Mucosa of rectum (tissue), 2 donors: ENCODE results near the gene SORL1.
"Not testable (repeated sequence)": the region's sequence is repeated elsewhere in the genome, so short reads cannot be mapped to it uniquely, and the experiment has no call there.

Experiments used
- H3K27ac ChIP-seq, 2 donors: one replicate each; pipeline ENCODE4 v1.7.0; 2013; ENCODE audit warnings: inconsistent platforms in 2 of 2, low read depth in 2 of 2, low read length in 2 of 2
- H3K27me3 ChIP-seq, 2 donors: one replicate each; pipeline ENCODE4 v1.7.0; 2013; ENCODE audit warnings: low read length in 2 of 2; ENCODE audit not compliant: control insufficient read depth in 2 of 2, insufficient read depth in 2 of 2
- H3K36me3 ChIP-seq, 2 donors: one replicate each; pipeline ENCODE4 v1.7.0; 2013; ENCODE audit warnings: low read length in 2 of 2; ENCODE audit not compliant: control insufficient read depth in 2 of 2, insufficient read depth in 2 of 2
- H3K4me1 ChIP-seq, 2 donors: one replicate each; pipeline ENCODE4 v1.7.0; 2013; ENCODE audit warnings: low read length in 2 of 2, mild to moderate bottlenecking in 1 of 2; ENCODE audit not compliant: control insufficient read depth in 2 of 2, insufficient read depth in 2 of 2
- H3K4me3 ChIP-seq, 2 donors: one replicate each; pipeline ENCODE4 v1.7.0; 2013; ENCODE audit warnings: low read length in 2 of 2
- H3K9ac ChIP-seq, 2 donors: one replicate each; pipeline ENCODE4 v1.7.0; 2013; ENCODE audit warnings: low read length in 2 of 2, low read depth in 1 of 2, mild to moderate bottlenecking in 1 of 2
- H3K9me3 ChIP-seq, 2 donors: one replicate each; pipeline ENCODE4 v1.7.0; 2013; ENCODE audit warnings: low read length in 2 of 2; ENCODE audit not compliant: control insufficient read depth in 2 of 2
- donor health status: healthy.
- donor health status: Normal muscosa, but diverticular disease.

SORL1 gene

GRCh38 chr11:121451986-121452608 lies at the start of gene SORL1:
Gene SORL1 (plus strand): TSS chr11:121452314. CDS start chr11:121452332, 18 bp downstream.
- no peaks in the 10 kb centered on the region for H3K27me3 ChIP-seq
- peak within 1 kb of the TSS; percentile 83 to 89 for H3K4me3 ChIP-seq
- peaks cover 21 to 23% of the 10 kb centered on the region in 2 donors for H3K4me1 ChIP-seq
- peak within 1 kb of the TSS; percentile 74 to 80 for H3K9ac ChIP-seq
- H3K9me3 ChIP-seq: no peaks in the 10 kb centered on the region
- H3K27ac ChIP-seq: peak within 1 kb of the TSS; percentile 86 to 93
- peaks cover 0 to 2% of the 10 kb centered on the region in 2 donors for H3K36me3 ChIP-seq

- no peaks in the 10 kb centered on the region for H3K9me3 ChIP-seq
- H3K9ac ChIP-seq: no peak overlapping the region
- H3K27ac ChIP-seq: no peak overlapping the region
- H3K4me3 ChIP-seq: no peak overlapping the region
- H3K27me3 ChIP-seq: no peaks in the 10 kb centered on the region
- H3K36me3 ChIP-seq: no peaks in the 10 kb centered on the region
- H3K4me1 ChIP-seq: no peaks in the 10 kb centered on the region
These were observed 46.5 kb upstream of the SORL1 start for GRCh38 chr11:121405646-121406045.

- no peaks in the 10 kb centered on the region for H3K36me3 ChIP-seq
- H3K27ac ChIP-seq: no peak overlapping the region
- H3K4me3 ChIP-seq: no peak overlapping the region
- H3K27me3 ChIP-seq: no peaks in the 10 kb centered on the region
- H3K9ac ChIP-seq: no peak overlapping the region
- H3K9me3 ChIP-seq: no peaks in the 10 kb centered on the region
- no peaks in the 10 kb centered on the region for H3K4me1 ChIP-seq
These were observed 45.8 kb upstream of the SORL1 start for GRCh38 chr11:121406291-121406690.

GRCh38 chr11:121408830-121409229 lies 43.3 kb upstream of the SORL1 start:
- H3K4me1 ChIP-seq: no peaks in the 10 kb centered on the region
- H3K36me3 ChIP-seq: no peaks in the 10 kb centered on the region
- no peak overlapping the region for H3K27ac ChIP-seq
- H3K4me3 ChIP-seq: no peak overlapping the region
- H3K27me3 ChIP-seq: no peaks in the 10 kb centered on the region
- H3K9ac ChIP-seq: no peak overlapping the region
- no peaks in the 10 kb centered on the region for H3K9me3 ChIP-seq

- not testable (repeated sequence) for H3K27ac ChIP-seq, H3K36me3 ChIP-seq, H3K27me3 ChIP-seq, H3K9me3 ChIP-seq, H3K9ac ChIP-seq, H3K4me3 ChIP-seq, H3K4me1 ChIP-seq
These were observed 42.1 kb upstream of the SORL1 start for GRCh38 chr11:121410041-121410440.

- H3K4me3 ChIP-seq, H3K9ac ChIP-seq, H3K9me3 ChIP-seq, H3K36me3 ChIP-seq, H3K4me1 ChIP-seq, H3K27me3 ChIP-seq, H3K27ac ChIP-seq: not testable (repeated sequence)
These were observed 40.8 kb upstream of the SORL1 start for GRCh38 chr11:121411330-121411729.

- Histone ChIP-seq H3K9ac (no peak overlapping the region), H3K36me3 (no peaks in the 10 kb centered on the region), H3K9me3 (no peaks in the 10 kb centered on the region), H3K4me3 (no peak overlapping the region), H3K27me3 (no peaks in the 10 kb centered on the region), H3K27ac (no peak overlapping the region), H3K4me1 (peaks cover 8 to 10% of the 10 kb centered on the region in 2 donors)
These were observed 40.0 kb upstream of the SORL1 start for GRCh38 chr11:121412000-121412587.

GRCh38 chr11:121412711-121413415 lies 39.3 kb upstream of the SORL1 start:
- Histone ChIP-seq H3K4me1 (peaks cover 15 to 18% of the 10 kb centered on the region in 2 donors), H3K27me3 (no peaks in the 10 kb centered on the region), H3K9ac (no peak overlapping the region), H3K4me3 (no peak overlapping the region), H3K9me3 (no peaks in the 10 kb centered on the region), H3K27ac (no peak overlapping the region), H3K36me3 (no peaks in the 10 kb centered on the region)

GRCh38 chr11:121414141-121414913 lies 37.8 kb upstream of the SORL1 start:
- Histone ChIP-seq H3K36me3 (no peaks in the 10 kb centered on the region), H3K9me3 (no peaks in the 10 kb centered on the region), H3K4me3 (no peak overlapping the region), H3K27ac (no peak overlapping the region), H3K27me3 (no peaks in the 10 kb centered on the region), H3K4me1 (peaks cover 18 to 26% of the 10 kb centered on the region in 2 donors), H3K9ac (no peak overlapping the region)

GRCh38 chr11:121415856-121416255 lies 36.3 kb upstream of the SORL1 start:
- Histone ChIP-seq H3K27ac (peak overlapping the region in 1 of 2 donors; percentile 0), H3K9ac (no peak overlapping the region), H3K9me3 (no peaks in the 10 kb centered on the region), H3K4me1 (peaks cover 18 to 26% of the 10 kb centered on the region in 2 donors), H3K4me3 (no peak overlapping the region), H3K36me3 (no peaks in the 10 kb centered on the region), H3K27me3 (no peaks in the 10 kb centered on the region)
